SK-N-SH treated with all-trans-retinoic acid at 6 μM for 48 hours (cell line): ENCODE results near the gene SLC39A2.

Experiments
- ATAC-seq: fragments of 200-7000 bp; cut with Tn5 transposase; 3 replicates; pipeline ENCODE4 v1.9.1; 2020; ENCODE audit warnings: mild to moderate bottlenecking, moderate library complexity
- ARNTL ChIP-seq: fragments of 450-650 bp; formaldehyde crosslinking; IDR thresholded peaks from 2 replicates; pipeline ENCODE4 v1.5.0; 2020; ENCODE audit warnings: low read depth, mild to moderate bottlenecking, moderate library complexity, borderline replicate concordance
- BACH2 ChIP-seq: fragments of 250-450 bp; sonication (Bioruptor Pico); IDR thresholded peaks from 2 replicates; pipeline ENCODE4 v1.9.0; 2021; ENCODE audit warnings: mild to moderate bottlenecking, borderline replicate concordance
- CSDC2 ChIP-seq: fragments of 250-450 bp; sonication (Bioruptor Pico); IDR thresholded peaks from 2 replicates; pipeline ENCODE4 v1.5.0; 2020; ENCODE audit warnings: mild to moderate bottlenecking, moderate library complexity
- ESRRG ChIP-seq: fragments of 250-450 bp; sonication (Bioruptor Pico); IDR thresholded peaks from 2 replicates; pipeline ENCODE4 v1.6.1; 2021; ENCODE audit warnings: mild to moderate bottlenecking
- GLIS3 ChIP-seq: fragments of 250-450 bp; sonication (Bioruptor Pico); IDR thresholded peaks from 2 replicates; pipeline ENCODE4 v1.5.0; 2020; ENCODE audit warnings: mild to moderate bottlenecking, moderate library complexity
- ISL1 ChIP-seq: fragments of 250-450 bp; sonication (Bioruptor Pico); IDR thresholded peaks from 2 replicates; pipeline ENCODE4 v2.1.2; 2022; ENCODE audit warnings: mild to moderate bottlenecking, moderate library complexity
- OSR1 ChIP-seq: fragments of 250-450 bp; sonication (Bioruptor Pico); IDR thresholded peaks from 2 replicates; pipeline ENCODE4 v1.8.0; 2022; ENCODE audit warnings: moderate library complexity, mild to moderate bottlenecking, inconsistent platforms
- PPARA ChIP-seq: fragments of 250-450 bp; sonication (Bioruptor Pico); IDR thresholded peaks from 2 replicates; pipeline ENCODE4 v1.5.0; 2020; ENCODE audit warnings: mild to moderate bottlenecking, borderline replicate concordance
- RARB ChIP-seq: fragments of 250-450 bp; sonication (Bioruptor Pico); IDR thresholded peaks from 2 replicates; pipeline ENCODE4 v1.8.0; 2021; ENCODE audit warnings: mild to moderate bottlenecking, moderate library complexity
- SNAI2 ChIP-seq: fragments of 250-450 bp; sonication (Bioruptor Pico); IDR thresholded peaks from 2 replicates; pipeline ENCODE4 v1.5.0; 2020; ENCODE audit warnings: mild to moderate bottlenecking, moderate library complexity
- TCF4 ChIP-seq: fragments of 250-450 bp; sonication (Bioruptor Pico); IDR thresholded peaks from 2 replicates; pipeline ENCODE4 v1.8.0; 2021; ENCODE audit warnings: mild to moderate bottlenecking, moderate library complexity, borderline replicate concordance
- TOX ChIP-seq: fragments of 250-450 bp; sonication (Bioruptor Pico); IDR thresholded peaks from 2 replicates; pipeline ENCODE4 v1.8.0; 2021; ENCODE audit warnings: mild to moderate bottlenecking, moderate library complexity, borderline replicate concordance
- ZC3H10 ChIP-seq: fragments of 250-450 bp; sonication (Bioruptor Pico); IDR thresholded peaks from 2 replicates; pipeline ENCODE4 v1.5.1; 2021; ENCODE audit warnings: mild to moderate bottlenecking, moderate library complexity
- ZFP3 ChIP-seq: fragments of 250-450 bp; sonication (Bioruptor Pico); IDR thresholded peaks from 2 replicates; pipeline ENCODE4 v1.5.0; 2020; ENCODE audit warnings: mild to moderate bottlenecking, moderate library complexity
- ZFP30 ChIP-seq: fragments of 450-650 bp; formaldehyde crosslinking; IDR thresholded peaks from 2 replicates; pipeline ENCODE4 v1.5.0; 2022; ENCODE audit warnings: mild to moderate bottlenecking, moderate library complexity
- ZNF565 ChIP-seq: fragments of 450-650 bp; formaldehyde crosslinking; conservative IDR thresholded peaks from 2 replicates; pipeline ENCODE4 v1.5.0; 2020; ENCODE audit warnings: low read depth, mild to moderate bottlenecking, moderate library complexity
- ZNF70 ChIP-seq: fragments of 450-650 bp; formaldehyde crosslinking; IDR thresholded peaks from 2 replicates; pipeline ENCODE4 v1.5.0; 2020; ENCODE audit warnings: mild to moderate bottlenecking, moderate library complexity
- ZNF8 ChIP-seq: fragments of 450-650 bp; formaldehyde crosslinking; IDR thresholded peaks from 2 replicates; pipeline ENCODE4 v1.5.0; 2020; ENCODE audit warnings: mild to moderate bottlenecking, moderate library complexity
- TF ChIP-seq, protein P1 (sequence below): fragments of 250-450 bp; sonication (Bioruptor Pico); IDR thresholded peaks from 2 replicates; pipeline ENCODE4 v1.5.1; 2021; ENCODE audit warnings: mild to moderate bottlenecking, moderate library complexity
- TF ChIP-seq, protein P2 (sequence below): fragments of 250-450 bp; sonication (Bioruptor Pico); IDR thresholded peaks from 2 replicates; pipeline ENCODE4 v1.8.0; 2021; ENCODE audit warnings: low read depth, mild to moderate bottlenecking, moderate library complexity, borderline replicate concordance
- TF ChIP-seq, protein P3 (sequence below): fragments of 250-450 bp; sonication (Bioruptor Pico); IDR thresholded peaks from 2 replicates; pipeline ENCODE4 v1.5.0; 2020; ENCODE audit warnings: mild to moderate bottlenecking, moderate library complexity
- TF ChIP-seq, protein P4 (sequence below): fragments of 250-450 bp; sonication (Bioruptor Pico); IDR thresholded peaks from 2 replicates; pipeline ENCODE4 v1.5.1; 2020; ENCODE audit warnings: low read depth, mild to moderate bottlenecking, moderate library complexity
- TF ChIP-seq, protein P5 (sequence below): fragments of 250-450 bp; sonication (Bioruptor Pico); IDR thresholded peaks from 2 replicates; pipeline ENCODE4 v1.8.0; 2020; ENCODE audit warnings: mild to moderate bottlenecking, moderate library complexity, borderline replicate concordance

The SLC39A2 gene

DNA sequence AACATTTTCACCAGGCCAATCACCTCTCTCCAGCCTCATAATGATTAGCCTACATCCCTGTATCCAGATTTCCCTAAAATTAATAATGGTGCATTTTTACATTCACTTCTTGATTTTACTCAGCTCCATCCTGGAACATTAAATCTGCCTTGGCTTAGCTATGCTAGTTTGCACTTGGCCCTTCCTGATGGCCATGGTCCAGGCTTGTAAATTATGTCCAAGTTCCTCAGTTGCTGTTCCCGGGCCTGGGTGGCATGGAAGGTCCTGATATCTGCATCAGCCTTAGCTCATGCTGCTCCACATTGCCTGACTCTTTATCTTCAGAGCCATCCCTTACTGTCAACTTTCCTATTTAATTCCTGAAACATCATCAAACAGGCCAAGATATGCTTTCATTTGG is 20.4 kb upstream of the SLC39A2 start:
- no peak for TF ChIP-seq ISL1 (CRISPR knock-in tag)
- no peak for TF ChIP-seq ZNF565 (CRISPR knock-in tag)
- TF ChIP-seq ESRRG (CRISPR knock-in tag): no peak
- TF ChIP-seq TOX (CRISPR knock-in tag): no peak
- TF ChIP-seq, protein P1, sequence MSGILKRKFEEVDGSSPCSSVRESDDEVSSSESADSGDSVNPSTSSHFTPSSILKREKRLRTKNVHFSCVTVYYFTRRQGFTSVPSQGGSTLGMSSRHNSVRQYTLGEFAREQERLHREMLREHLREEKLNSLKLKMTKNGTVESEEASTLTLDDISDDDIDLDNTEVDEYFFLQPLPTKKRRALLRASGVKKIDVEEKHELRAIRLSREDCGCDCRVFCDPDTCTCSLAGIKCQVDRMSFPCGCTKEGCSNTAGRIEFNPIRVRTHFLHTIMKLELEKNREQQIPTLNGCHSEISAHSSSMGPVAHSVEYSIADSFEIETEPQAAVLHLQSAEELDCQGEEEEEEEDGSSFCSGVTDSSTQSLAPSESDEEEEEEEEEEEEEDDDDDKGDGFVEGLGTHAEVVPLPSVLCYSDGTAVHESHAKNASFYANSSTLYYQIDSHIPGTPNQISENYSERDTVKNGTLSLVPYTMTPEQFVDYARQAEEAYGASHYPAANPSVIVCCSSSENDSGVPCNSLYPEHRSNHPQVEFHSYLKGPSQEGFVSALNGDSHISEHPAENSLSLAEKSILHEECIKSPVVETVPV (CRISPR knock-in tag): no peak
- TF ChIP-seq OSR1: no peak
- TF ChIP-seq ARNTL: no peak
- TF ChIP-seq, protein P2, sequence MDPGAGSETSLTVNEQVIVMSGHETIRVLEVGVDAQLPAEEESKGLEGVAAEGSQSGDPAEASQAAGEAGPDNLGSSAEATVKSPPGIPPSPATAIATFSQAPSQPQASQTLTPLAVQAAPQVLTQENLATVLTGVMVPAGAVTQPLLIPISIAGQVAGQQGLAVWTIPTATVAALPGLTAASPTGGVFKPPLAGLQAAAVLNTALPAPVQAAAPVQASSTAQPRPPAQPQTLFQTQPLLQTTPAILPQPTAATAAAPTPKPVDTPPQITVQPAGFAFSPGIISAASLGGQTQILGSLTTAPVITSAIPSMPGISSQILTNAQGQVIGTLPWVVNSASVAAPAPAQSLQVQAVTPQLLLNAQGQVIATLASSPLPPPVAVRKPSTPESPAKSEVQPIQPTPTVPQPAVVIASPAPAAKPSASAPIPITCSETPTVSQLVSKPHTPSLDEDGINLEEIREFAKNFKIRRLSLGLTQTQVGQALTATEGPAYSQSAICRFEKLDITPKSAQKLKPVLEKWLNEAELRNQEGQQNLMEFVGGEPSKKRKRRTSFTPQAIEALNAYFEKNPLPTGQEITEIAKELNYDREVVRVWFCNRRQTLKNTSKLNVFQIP: no peak
- TF ChIP-seq PPARA (CRISPR knock-in tag): no peak
- TF ChIP-seq TCF4 (CRISPR knock-in tag): no peak
- no peak for TF ChIP-seq GLIS3 (CRISPR knock-in tag)
- TF ChIP-seq, protein P3, sequence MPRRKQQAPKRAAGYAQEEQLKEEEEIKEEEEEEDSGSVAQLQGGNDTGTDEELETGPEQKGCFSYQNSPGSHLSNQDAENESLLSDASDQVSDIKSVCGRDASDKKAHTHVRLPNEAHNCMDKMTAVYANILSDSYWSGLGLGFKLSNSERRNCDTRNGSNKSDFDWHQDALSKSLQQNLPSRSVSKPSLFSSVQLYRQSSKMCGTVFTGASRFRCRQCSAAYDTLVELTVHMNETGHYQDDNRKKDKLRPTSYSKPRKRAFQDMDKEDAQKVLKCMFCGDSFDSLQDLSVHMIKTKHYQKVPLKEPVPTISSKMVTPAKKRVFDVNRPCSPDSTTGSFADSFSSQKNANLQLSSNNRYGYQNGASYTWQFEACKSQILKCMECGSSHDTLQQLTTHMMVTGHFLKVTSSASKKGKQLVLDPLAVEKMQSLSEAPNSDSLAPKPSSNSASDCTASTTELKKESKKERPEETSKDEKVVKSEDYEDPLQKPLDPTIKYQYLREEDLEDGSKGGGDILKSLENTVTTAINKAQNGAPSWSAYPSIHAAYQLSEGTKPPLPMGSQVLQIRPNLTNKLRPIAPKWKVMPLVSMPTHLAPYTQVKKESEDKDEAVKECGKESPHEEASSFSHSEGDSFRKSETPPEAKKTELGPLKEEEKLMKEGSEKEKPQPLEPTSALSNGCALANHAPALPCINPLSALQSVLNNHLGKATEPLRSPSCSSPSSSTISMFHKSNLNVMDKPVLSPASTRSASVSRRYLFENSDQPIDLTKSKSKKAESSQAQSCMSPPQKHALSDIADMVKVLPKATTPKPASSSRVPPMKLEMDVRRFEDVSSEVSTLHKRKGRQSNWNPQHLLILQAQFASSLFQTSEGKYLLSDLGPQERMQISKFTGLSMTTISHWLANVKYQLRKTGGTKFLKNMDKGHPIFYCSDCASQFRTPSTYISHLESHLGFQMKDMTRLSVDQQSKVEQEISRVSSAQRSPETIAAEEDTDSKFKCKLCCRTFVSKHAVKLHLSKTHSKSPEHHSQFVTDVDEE (CRISPR knock-in tag): no peak
- no peak for TF ChIP-seq CSDC2 (CRISPR knock-in tag)
- TF ChIP-seq ZNF70: no peak
- TF ChIP-seq ZC3H10 (CRISPR knock-in tag): no peak
- TF ChIP-seq ZFP3 (CRISPR knock-in tag): no peak
- TF ChIP-seq, protein P4, sequence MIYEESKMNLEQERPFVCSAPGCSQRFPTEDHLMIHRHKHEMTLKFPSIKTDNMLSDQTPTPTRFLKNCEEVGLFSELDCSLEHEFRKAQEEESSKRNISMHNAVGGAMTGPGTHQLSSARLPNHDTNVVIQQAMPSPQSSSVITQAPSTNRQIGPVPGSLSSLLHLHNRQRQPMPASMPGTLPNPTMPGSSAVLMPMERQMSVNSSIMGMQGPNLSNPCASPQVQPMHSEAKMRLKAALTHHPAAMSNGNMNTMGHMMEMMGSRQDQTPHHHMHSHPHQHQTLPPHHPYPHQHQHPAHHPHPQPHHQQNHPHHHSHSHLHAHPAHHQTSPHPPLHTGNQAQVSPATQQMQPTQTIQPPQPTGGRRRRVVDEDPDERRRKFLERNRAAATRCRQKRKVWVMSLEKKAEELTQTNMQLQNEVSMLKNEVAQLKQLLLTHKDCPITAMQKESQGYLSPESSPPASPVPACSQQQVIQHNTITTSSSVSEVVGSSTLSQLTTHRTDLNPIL: no peak
- TF ChIP-seq ZNF8: no peak
- TF ChIP-seq RARB (CRISPR knock-in tag): no peak
- TF ChIP-seq, protein P5, sequence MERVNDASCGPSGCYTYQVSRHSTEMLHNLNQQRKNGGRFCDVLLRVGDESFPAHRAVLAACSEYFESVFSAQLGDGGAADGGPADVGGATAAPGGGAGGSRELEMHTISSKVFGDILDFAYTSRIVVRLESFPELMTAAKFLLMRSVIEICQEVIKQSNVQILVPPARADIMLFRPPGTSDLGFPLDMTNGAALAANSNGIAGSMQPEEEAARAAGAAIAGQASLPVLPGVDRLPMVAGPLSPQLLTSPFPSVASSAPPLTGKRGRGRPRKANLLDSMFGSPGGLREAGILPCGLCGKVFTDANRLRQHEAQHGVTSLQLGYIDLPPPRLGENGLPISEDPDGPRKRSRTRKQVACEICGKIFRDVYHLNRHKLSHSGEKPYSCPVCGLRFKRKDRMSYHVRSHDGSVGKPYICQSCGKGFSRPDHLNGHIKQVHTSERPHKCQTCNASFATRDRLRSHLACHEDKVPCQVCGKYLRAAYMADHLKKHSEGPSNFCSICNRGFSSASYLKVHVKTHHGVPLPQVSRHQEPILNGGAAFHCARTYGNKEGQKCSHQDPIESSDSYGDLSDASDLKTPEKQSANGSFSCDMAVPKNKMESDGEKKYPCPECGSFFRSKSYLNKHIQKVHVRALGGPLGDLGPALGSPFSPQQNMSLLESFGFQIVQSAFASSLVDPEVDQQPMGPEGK (CRISPR knock-in tag): no peak
- no peak for ATAC-seq

DNA sequence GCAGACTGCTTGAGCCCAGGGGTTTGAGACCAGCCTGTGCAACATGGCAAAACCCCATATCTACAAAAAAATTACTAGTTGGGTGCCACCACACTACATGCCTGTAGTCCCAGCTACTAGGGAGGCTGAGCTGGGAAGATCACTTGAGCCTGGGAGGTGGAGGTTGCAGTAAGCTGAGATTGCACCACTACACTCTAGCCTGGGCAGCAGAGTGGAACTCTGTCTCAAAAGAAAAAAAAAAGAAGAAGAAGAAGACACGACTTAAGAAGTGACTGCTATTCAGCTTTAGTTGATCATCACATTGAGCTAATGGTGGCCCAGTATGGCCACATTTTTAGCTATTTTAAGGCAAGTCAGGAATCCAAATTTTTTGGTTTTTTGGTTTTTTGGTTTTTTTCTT is 18.2 kb upstream of the SLC39A2 start:
- ATAC-seq: no peak
- TF ChIP-seq ZNF565 (CRISPR knock-in tag): no peak
- TF ChIP-seq, protein P1 (CRISPR knock-in tag): no peak
- TF ChIP-seq RARB (CRISPR knock-in tag): no peak
- TF ChIP-seq ZC3H10 (CRISPR knock-in tag): no peak
- TF ChIP-seq, protein P2: no peak
- TF ChIP-seq ZNF70: no peak
- TF ChIP-seq ARNTL: no peak
- no peak for TF ChIP-seq ZFP30 (CRISPR knock-in tag)
- TF ChIP-seq CSDC2 (CRISPR knock-in tag): no peak
- TF ChIP-seq, protein P4: no peak
- no peak for TF ChIP-seq GLIS3 (CRISPR knock-in tag)
- TF ChIP-seq TCF4 (CRISPR knock-in tag): no peak
- TF ChIP-seq PPARA (CRISPR knock-in tag): no peak
- no peak for TF ChIP-seq SNAI2 (CRISPR knock-in tag)
- no peak for TF ChIP-seq OSR1
- no peak for TF ChIP-seq TOX (CRISPR knock-in tag)
- TF ChIP-seq BACH2: no peak
- TF ChIP-seq, protein P5 (CRISPR knock-in tag): no peak
- no peak for TF ChIP-seq ESRRG (CRISPR knock-in tag)
